ENCODE measurements around the gene PAX8.
"Not testable (repeated sequence)": the region's sequence is repeated elsewhere in the genome, so short reads cannot be mapped to it uniquely, and the experiment has no call there.

Gene PAX8

DNA sequence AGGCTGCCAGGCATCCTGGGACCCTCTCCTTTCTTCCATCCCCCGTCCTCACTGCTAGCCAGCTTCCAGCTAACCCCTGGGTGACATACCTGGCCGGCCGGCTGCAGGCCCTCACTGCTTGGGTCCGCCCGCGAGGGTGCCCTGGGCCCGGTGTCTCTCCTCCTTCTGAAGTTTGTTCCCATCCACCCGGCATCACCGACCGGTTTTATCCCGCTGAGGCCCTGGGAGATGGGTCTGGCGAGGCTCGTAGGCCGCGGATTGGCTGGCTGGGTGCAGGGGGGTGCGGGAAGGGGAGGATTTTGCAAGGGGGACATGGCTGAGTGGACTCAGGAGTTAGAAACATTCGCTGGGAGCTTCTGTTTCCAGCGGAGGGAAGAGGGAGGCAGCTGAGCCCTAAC lies at the start of gene PAX8:
PAX8 (minus strand) TSS at position 180 of the 398 bp plus-strand sequence. CDS start 527 bp downstream, outside the sequence.
- H3K27ac ChIP-seq (ENCODE audit: low read length), result no peak within 1 kb of the TSS
- no peaks in the 10 kb centered on the region for H3K4me1 ChIP-seq (ENCODE audit: low read length)
- H3K9me3 ChIP-seq (ENCODE audit: insufficient read depth, low read length), result no peaks in the 10 kb centered on the region
- H3K4me3 ChIP-seq (ENCODE audit: low read length), result no peak within 1 kb of the TSS
- H3K4me2 ChIP-seq (ENCODE audit: low read length), result no peak within 1 kb of the TSS
- no peaks in the 10 kb centered on the region for H4K20me1 ChIP-seq (ENCODE audit: insufficient read depth, low read length)
- no peaks in the 10 kb centered on the region for H3K27me3 ChIP-seq (ENCODE audit: low read depth, low read length)
- no peak for TF ChIP-seq CTCF (IDR thresholded peaks at IDR 0.05; ENCODE audit: low read depth, low read length)
- TF ChIP-seq EZH2phosphoT487 (IDR thresholded peaks at IDR 0.05; ENCODE audit: low read depth), result no peak
- H3K9ac ChIP-seq (ENCODE audit: low read length), result no peak within 1 kb of the TSS
- H3K36me3 ChIP-seq (replicated peaks; ENCODE audit: low read depth, low read length), result no peaks in the 10 kb centered on the region
- H2AFZ ChIP-seq (ENCODE audit: low read depth, low read length), result no peak within 1 kb of the TSS
- H3K79me2 ChIP-seq (ENCODE audit: low read length), result no peaks in the 10 kb centered on the region

DNA sequence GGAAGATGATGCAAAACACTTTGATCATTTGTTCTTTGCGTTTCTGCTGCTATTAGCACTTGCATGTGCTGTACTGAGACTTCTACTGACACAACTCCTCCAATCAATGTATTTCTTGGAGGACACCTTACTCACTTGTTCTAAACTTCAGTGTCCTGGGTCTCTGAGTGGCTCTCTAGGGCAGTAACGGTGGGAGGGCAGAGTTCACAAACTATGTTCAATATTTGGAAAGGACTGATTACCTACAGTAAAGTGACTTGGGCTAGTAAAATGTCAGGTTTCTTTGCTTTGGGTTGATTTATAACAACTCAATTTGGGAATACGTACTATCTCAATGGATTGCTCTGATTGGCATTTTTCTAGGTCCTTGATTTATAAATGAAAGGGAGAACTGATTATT lies 49.3 kb upstream of the PAX8 start:
- Histone ChIP-seq H2AFZ (ENCODE audit: low read depth, low read length) (no peak overlapping the region), H3K27me3 (ENCODE audit: low read depth, low read length) (no peaks in the 10 kb centered on the region), H3K4me2 (ENCODE audit: low read length) (no peak overlapping the region), H3K36me3 (replicated peaks; ENCODE audit: low read depth, low read length) (no peaks in the 10 kb centered on the region), H3K9me3 (ENCODE audit: insufficient read depth, low read length) (no peaks in the 10 kb centered on the region), H3K79me2 (ENCODE audit: low read length) (no peaks in the 10 kb centered on the region), H3K9ac (ENCODE audit: low read length) (no peak overlapping the region), H3K27ac (ENCODE audit: low read length) (no peak overlapping the region), H3K4me3 (ENCODE audit: low read length) (no peak overlapping the region), H3K4me1 (ENCODE audit: low read length) (peaks cover 6% of the 10 kb centered on the region; the same call in 1 of the 2 replicates), H4K20me1 (ENCODE audit: insufficient read depth, low read length) (no peaks in the 10 kb centered on the region)
- TF ChIP-seq CTCF (IDR thresholded peaks at IDR 0.05; ENCODE audit: low read depth, low read length) (no peak), EZH2phosphoT487 (IDR thresholded peaks at IDR 0.05; ENCODE audit: low read depth) (no peak)

DNA sequence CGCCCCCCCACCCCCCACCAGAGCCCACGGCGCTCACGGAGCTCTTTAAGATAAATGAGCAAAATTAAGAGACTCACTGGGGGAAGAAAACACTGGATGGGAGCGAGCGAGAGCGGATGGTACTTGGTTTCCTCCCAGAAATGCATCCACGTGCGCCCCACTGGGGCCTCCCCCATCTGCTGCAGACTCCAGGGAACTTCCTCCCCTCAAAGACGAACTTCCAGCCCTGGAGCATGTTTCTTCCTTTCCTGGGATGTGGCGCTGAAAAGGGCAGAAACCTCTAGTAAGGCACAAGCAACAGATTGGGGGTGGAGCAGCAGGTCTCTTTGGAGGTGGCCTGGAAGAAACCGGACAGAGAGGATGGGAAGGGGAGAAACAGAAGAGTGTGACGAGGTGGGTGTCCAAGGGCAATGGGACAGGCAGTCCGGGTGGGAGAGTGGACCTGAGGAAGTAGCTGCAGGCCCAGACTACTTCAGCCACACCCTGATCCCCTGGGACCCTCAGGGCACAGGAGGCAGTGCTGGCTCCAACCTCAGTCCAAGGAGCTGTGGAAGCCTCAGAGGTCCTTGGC lies 46.5 kb upstream of the PAX8 start:
- not testable (repeated sequence) for H3K27ac ChIP-seq (ENCODE audit: low read length); H3K9me3 ChIP-seq (ENCODE audit: insufficient read depth, low read length); H3K36me3 ChIP-seq (replicated peaks; ENCODE audit: low read depth, low read length); H3K27me3 ChIP-seq (ENCODE audit: low read depth, low read length); H4K20me1 ChIP-seq (ENCODE audit: insufficient read depth, low read length); H3K79me2 ChIP-seq (ENCODE audit: low read length); H3K4me1 ChIP-seq (ENCODE audit: low read length)
- Histone ChIP-seq H3K4me3 (ENCODE audit: low read length) (peak overlapping the region; percentile 83), H2AFZ (ENCODE audit: low read depth, low read length) (peak overlapping the region; percentile 88), H3K4me2 (ENCODE audit: low read length) (peak overlapping the region; percentile 90), H3K9ac (ENCODE audit: low read length) (peak overlapping the region; percentile 74)

- H3K9me3 ChIP-seq (ENCODE audit: insufficient read depth, low read length), result no peaks in the 10 kb centered on the region
- H3K79me2 ChIP-seq (ENCODE audit: low read length), result no peaks in the 10 kb centered on the region
- H3K27me3 ChIP-seq (ENCODE audit: low read depth, low read length), result no peaks in the 10 kb centered on the region
- no peak overlapping the region; the same call in 1 of the 2 replicates for H3K27ac ChIP-seq (ENCODE audit: low read length)
- H4K20me1 ChIP-seq (ENCODE audit: insufficient read depth, low read length), result no peaks in the 10 kb centered on the region
- H3K4me2 ChIP-seq (ENCODE audit: low read length), result peak overlapping the region; percentile 90
- H3K4me1 ChIP-seq (ENCODE audit: low read length), result peaks cover 6% of the 10 kb centered on the region; the same call in 1 of the 2 replicates
- TF ChIP-seq CTCF (IDR thresholded peaks at IDR 0.05; ENCODE audit: low read depth, low read length) (no peak), EZH2phosphoT487 (IDR thresholded peaks at IDR 0.05; ENCODE audit: low read depth) (no peak)
- H3K4me3 ChIP-seq (ENCODE audit: low read length), result peak overlapping the region; percentile 83
- peak overlapping the region; percentile 74 for H3K9ac ChIP-seq (ENCODE audit: low read length)
- H2AFZ ChIP-seq (ENCODE audit: low read depth, low read length), result peak overlapping the region; percentile 88
- H3K36me3 ChIP-seq (replicated peaks; ENCODE audit: low read depth, low read length), result no peaks in the 10 kb centered on the region
Observed at GRCh38 chr2:113324684-113325160, 46.0 kb upstream of the PAX8 start.

DNA sequence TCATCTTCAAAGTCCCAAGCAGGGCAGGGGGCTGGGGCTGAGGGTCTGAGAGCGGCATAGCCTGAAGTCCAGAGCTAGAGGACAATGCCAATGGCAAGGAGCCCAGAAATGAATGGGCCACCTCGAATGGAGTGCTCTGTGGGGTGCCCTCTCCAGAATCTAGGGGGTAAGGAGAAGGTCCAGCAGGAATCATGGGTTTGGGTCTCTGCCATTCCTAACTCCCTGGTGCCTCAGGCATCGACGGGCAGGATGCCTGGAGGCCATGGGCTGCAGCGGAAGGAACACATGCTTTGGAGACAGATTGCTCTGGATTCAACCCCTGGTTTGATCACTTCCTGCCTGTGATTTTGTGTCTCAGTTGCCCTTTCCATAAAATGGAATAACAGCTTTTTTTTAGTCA lies 44.4 kb upstream of the PAX8 start:
- H2AFZ ChIP-seq (ENCODE audit: low read depth, low read length); H3K4me2 ChIP-seq (ENCODE audit: low read length); H3K27ac ChIP-seq (ENCODE audit: low read length); H3K36me3 ChIP-seq (replicated peaks; ENCODE audit: low read depth, low read length); H3K27me3 ChIP-seq (ENCODE audit: low read depth, low read length); H3K9me3 ChIP-seq (ENCODE audit: insufficient read depth, low read length); H3K9ac ChIP-seq (ENCODE audit: low read length); H3K4me3 ChIP-seq (ENCODE audit: low read length); H3K4me1 ChIP-seq (ENCODE audit: low read length); H3K79me2 ChIP-seq (ENCODE audit: low read length); H4K20me1 ChIP-seq (ENCODE audit: insufficient read depth, low read length): not testable (repeated sequence)

DNA sequence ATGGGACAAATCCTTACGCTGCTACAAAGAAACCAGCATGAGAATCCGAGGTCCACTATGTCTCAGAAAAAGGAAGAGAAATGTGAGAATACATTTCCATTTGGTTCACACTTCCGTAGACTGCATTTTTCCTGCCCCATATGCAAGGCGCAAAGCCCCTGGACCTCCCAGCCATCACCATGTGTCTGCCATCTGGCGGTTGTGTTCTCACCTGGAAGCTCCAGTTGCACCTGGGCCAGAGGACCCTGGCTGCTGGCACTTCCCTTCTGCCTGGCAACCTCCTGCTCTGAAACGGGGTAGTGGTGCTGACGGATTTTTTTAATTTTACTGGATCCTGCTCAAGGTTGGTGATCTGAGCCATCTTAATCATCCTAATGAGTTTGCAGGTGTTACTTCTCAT lies 41.4 kb upstream of the PAX8 start:
- not testable (repeated sequence) for H3K9me3 ChIP-seq (ENCODE audit: insufficient read depth, low read length); H3K4me1 ChIP-seq (ENCODE audit: low read length); H3K9ac ChIP-seq (ENCODE audit: low read length); H3K79me2 ChIP-seq (ENCODE audit: low read length); H3K36me3 ChIP-seq (replicated peaks; ENCODE audit: low read depth, low read length); H3K27ac ChIP-seq (ENCODE audit: low read length); H3K4me3 ChIP-seq (ENCODE audit: low read length); H2AFZ ChIP-seq (ENCODE audit: low read depth, low read length); H3K4me2 ChIP-seq (ENCODE audit: low read length); H4K20me1 ChIP-seq (ENCODE audit: insufficient read depth, low read length)
- peaks cover 28% of the 10 kb centered on the region for H3K27me3 ChIP-seq (ENCODE audit: low read depth, low read length)

- H3K4me3 ChIP-seq (ENCODE audit: low read length); H3K4me2 ChIP-seq (ENCODE audit: low read length); H3K9me3 ChIP-seq (ENCODE audit: insufficient read depth, low read length); H4K20me1 ChIP-seq (ENCODE audit: insufficient read depth, low read length); H3K79me2 ChIP-seq (ENCODE audit: low read length); H3K9ac ChIP-seq (ENCODE audit: low read length); H3K27ac ChIP-seq (ENCODE audit: low read length); H3K36me3 ChIP-seq (replicated peaks; ENCODE audit: low read depth, low read length); H2AFZ ChIP-seq (ENCODE audit: low read depth, low read length); H3K4me1 ChIP-seq (ENCODE audit: low read length): not testable (repeated sequence)
- peaks cover 29% of the 10 kb centered on the region for H3K27me3 ChIP-seq (ENCODE audit: low read depth, low read length)
Observed at GRCh38 chr2:113318941-113319340, 40.2 kb upstream of the PAX8 start.
